Stimulated activated CD8-positive, alpha-beta memory T cell treated with anti-CD3 and anti-CD28 coated beads, Interleukin-4, amount 100 ng/mL, for 4 hours (primary cell): Measurements from ENCODE around the gene SMYD3.

Experiments
- DNase-seq, 2 donors: peaks; one replicate each; pipeline ENCODE4 v3.0.0-alpha.2; 2020; ENCODE audit warnings: low read depth in 2 of 2, low spot score in 1 of 2

Gene SMYD3

DNA sequence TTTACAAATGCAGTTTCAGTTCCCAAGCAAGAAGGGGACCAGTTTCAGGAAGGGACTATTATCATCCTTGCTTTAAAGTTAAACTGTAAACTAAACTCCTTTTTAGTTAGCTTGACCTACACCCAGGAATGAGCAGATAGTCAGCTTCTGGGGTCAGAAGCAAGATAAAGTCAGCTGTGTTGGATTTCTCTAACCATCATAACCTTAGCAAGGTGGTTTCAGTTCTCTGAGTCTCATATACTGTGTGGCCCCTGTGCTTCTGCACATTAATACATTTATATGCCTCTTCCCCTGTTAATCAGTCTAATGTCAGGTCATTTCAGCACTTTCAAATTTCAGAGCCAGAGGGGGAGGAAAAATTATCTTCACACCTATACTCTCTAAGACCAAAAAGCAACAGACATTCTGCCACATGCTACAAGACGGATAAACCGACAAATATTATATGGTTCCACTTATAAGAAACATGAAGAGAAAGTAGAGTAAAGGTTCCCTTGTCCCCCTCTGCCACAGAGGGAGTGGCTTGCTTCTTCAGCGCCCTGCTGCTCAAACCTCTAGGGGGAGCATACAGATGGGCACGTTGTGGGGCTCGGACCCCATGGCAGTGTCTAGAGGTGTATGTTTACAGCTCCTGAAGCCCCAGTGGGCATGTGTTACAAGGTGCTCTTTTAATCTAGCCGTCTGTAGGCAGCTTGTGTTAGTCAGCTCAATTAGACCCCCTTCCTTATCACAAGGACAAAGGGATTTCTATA is 89.1 kb downstream of the SMYD3 start:
- no peak for DNase-seq

DNA sequence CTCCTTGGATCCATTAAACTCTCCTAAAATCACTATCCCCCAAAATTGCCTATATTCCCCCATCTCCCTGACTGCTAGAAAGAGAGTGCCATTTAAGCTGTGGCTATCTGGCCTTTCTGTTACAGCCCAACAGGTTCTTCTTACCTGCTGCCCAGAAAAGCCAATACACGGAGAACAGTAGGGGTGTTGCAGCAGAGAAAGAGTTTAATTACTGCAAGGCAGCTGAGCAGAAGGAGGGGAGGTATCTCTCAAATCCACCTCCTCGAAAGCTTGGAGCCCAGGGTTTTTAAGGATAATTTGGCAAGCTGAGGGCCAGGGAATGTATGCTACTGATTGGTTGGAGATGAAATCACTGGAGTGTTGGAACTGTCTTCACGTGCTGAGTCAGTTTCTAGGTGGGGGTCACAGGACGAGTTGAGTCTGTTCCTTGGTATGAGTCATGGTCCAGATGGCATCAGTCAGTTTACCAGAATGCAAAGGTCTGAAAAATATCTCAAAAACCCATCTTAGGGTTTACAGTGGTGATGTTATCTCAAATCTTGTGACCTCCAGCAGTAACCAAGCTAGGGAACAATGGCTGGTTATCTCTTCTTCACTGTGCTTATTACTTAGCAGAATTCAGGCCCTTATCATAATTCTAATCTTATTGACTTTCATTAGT is 89.8 kb downstream of the SMYD3 start:
- DNase-seq: no peak

DNA sequence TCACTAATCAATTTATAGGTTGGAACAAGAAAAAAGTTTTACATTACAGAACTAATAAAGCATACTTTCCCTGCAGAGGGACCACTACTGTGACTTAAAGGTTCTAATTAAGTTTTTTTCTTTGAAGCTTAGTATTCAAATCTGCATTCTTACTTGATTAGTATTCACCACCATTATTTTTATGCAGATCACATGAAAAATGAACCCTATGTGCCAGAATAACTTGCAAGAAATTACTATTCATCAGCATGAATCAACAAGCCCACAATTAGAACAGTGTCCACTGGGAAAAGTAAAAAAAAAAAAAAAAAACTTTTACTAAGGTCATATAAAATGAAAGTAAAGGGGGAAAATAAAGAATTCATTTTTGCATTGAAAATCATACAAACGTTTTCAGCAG is 90.8 kb downstream of the SMYD3 start:
- DNase-seq: no peak

DNA sequence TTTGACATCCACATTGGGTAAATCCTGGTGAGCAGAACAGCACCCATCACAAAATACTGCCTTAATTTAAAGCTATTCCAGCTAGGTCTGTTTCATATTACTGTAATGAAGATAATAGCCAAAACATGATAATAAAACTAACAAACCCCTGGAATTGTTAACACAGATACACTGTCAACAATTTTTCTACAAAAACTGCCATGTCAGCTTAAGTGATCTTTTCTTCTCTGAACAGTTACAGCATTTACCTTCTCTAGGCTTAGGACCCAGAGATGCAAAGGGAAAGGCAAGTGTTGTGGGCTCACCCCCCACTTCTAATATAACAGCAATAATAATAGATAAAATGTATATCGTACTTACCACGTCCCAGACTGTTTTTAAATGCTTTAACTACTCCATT is 92.1 kb downstream of the SMYD3 start:
- no peak for DNase-seq

DNA sequence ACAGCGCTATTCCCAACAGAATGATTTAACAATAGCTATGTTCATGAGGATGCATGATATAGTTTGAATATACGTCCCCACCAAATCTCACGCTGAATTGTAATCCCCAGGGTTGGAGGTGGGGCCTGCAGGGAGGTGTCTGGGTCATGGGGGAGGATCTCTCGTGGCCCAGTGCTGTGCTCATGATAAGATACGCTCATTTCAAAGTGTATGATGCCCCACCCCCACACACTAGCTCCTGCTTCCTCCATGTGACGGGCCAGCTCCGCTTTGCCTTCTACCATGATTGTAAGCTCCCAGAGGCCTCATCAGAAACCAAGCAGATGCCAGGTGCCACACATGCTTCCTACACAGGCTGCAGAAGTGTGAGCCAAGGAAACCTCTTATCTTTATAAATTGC is 93.6 kb downstream of the SMYD3 start:
- no peak for DNase-seq

DNA sequence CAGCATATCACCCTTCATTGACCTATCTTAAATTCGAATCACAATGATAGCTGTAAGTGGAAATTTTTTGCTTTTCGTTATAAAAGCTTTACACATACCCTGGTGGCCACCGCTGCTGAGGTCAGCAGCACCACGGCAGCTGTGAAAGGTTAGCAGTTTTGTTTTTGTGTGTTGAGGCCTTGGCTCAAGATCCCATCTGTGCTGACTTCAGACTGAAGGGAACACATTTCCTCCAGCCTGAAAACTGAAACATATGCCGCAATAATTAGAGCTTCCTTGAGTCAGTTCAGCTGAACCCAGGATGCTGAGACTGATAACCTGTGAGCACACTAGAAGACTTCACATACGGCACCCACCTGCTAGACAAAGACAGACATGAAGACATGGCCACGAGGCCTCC is 103.0 kb downstream of the SMYD3 start:
- no peak for DNase-seq

DNA sequence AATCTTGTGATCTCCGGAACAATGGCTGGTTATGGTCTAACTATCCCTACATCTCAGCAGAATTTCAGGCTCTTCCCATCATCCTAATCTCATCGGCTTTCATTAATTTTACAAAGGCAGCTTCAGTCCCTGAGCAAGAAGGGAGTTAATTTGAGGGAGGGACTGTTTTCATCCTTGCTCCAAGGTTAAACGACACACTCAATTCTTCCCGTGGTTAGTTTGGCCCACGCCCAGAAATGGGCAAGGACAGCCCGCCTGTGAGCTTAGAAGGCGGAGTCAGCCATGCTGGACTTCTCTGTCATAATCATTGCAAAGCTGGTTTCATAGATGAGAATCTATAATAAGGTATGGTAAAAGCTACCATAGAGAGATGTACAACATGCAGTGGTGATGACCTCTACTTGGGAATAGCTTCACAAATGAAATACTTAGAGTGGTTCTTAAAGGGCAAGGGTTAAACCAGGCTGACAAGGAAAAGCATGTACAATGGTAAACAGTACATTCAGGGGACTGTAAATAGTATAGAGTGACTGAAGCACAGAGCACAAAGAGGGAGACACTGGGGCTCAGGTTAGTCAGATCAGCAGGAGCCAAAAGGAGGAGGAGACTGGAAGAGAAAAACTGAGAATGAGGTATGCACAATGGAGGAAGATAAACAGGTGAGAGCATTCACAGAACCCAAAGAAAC is 108.8 kb downstream of the SMYD3 start:
- DNase-seq: no peak

DNA sequence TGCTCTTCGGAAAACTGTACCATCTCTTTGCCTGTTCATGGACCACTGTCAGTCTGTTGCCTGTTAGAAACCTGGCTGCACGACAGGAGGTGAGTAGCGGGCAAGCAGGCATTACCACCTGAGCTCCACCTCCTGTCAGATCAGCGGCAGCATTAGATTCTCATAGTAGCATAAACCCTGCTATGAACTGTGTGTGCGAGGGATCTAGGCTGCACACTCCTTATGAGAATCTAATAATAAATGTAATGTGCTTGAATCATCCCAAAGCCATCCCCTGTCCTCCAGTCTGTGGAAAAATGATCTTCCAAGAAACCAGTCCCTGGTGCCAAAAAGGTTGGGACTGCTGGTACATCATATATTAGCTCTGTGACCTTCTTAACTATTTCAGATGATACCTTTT is 110.0 kb downstream of the SMYD3 start:
- no peak for DNase-seq

DNA sequence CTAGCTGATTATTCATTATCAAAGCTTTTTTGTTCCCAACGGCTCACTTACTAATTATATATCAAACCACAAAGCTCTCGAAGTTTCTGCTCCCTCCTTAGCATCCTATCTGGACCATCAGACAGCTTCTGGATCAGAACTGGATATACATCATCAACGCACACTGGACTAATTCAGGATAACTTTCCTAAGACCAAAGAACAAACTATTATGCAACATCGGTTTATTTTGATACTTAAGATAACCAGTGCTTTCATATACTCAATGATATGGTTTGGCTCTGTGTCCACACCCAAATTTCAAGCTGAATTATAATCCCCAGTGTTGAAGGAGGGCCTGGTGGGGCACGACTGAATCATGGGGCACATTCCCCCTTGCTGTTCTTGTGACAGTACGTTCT is 110.8 kb downstream of the SMYD3 start:
- DNase-seq: no peak

DNA sequence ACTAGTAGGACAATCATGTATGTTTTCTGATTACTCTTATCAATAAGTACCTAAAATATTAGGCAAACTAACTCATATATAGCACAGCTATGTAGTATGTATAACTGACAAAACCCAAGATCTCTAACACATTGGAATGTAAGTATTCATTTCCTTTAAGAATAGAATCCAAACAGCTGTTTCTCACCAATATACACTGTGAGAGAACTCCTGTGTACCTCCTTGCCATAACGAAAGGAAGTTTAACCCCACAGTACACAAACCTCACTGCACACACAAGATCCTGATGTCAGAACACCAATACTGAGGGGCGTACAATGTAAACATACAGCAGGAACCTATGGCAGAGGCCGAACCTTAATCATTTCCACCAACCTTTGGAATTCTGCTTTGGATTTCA is 113.0 kb downstream of the SMYD3 start:
- no peak for DNase-seq

DNA sequence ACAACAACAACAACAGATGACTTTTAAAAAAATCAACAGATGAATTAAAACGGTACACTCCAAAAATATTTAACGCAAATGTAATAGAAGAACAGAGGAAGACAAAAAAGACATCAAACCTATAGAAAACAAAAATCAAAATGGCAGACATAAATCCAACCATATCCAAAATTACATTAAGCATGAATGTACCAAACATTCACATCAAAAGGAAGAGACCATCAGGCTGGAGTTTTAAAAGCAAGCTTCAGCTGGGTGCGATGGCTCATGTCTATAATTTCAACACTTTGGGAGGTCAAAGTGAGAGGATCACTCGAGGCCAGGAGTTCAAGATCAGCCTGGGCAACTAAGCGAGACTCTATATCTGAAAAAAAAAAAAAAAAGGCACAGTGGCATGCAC is 116.2 kb downstream of the SMYD3 start:
- no peak for DNase-seq

DNA sequence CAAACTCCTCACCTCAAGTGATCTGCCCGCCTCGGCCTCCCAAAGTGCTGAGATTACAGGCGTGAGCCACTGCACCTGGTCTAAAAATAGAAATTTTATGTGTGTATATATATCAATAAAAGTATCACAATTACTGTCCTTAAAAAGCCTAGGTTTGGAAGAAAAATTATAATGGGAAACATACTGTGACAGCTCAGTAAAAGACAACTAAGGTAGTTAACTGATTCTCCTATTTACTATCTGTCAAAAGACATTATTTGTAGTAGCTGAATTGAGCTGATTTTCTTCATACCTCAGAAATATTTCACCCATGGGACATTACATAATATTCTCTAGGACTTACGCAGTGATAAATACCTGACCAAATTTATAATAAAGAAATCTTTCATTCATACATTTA is 122.5 kb downstream of the SMYD3 start:
- DNase-seq: no peak

DNA sequence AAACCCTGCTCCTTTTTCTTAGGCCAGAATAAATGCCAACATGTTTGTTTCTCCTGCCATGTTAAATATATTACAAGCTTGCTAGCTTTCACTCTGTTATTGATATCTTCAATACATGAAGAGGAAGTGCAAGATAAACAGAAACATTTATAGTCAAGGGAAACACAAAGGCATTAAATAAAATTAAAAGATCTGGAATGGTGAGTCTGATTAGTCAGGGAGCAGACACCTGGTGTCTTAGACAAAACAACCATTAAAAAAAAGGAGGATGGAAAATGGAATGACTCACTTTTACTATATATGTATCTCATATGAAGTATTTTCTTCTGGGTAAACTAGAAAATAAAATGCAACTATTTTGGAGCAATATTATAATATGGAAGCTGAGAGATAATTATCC is 123.3 kb downstream of the SMYD3 start:
- no peak for DNase-seq

DNA sequence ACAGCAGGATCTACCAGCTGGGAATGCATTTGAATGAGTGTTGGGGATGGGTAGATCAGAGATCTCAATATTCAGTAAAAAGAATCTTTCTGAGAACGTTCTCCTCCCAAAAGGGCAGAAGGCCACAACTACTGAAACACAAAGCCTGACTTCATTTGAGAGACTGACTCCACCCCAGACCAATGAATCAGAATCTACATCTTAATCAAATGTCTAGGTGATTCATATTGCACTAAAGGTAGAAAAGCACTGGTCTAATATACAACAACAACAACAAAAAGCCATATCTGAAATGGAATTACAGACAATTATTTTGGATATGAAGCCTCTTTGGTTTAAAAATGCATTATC is 123.9 kb downstream of the SMYD3 start:
- DNase-seq: no peak

DNA sequence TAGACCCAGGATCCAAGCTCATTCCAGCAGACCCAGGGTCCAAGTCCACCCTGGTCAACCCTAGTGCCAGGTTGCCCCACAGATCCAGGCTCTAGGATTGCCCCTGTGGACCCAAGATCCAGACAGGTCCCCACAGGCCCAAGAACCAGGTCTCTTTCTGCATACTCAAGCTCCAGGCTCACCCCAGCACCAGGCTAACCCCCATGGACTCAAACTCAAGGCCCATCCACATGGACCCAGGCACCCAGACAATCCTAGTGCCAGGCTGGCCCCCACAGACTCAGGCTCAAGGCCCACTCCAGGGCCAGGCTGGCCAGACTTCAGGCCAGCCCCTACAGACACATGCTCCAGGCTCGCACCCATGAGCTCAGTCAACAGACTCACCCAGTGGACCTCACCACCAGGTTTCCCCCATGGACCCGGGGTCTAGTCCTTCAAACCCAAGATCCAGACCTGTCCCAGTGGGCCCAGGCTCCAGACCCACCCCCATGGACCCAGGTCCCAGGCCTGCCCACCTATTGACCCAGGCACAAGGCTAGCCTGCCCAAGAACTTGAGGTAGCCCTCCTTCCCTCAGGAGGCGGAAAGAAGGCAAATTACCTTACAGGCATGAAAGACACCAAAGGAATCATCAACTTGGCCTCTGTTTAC is 124.4 kb downstream of the SMYD3 start:
- no peak for DNase-seq

DNA sequence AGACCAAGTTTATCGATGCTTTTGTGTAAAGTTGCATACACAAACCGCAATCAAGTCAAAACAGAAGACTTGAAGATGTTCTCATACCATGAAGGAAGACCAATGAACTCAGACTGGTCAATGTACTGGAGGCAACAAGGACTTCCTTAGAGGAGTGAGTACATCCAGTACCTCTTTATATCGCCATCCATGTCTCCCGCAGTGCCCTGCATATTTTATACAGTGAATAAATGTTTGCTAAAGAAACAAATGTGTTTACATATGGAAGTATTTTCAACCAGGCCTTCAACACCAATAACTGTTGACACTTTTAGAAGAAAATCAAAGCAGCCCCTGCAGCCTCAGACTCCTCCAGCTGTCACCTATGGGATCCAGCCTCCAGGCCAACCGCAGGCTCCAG is 125.6 kb downstream of the SMYD3 start:
- DNase-seq: no peak

DNA sequence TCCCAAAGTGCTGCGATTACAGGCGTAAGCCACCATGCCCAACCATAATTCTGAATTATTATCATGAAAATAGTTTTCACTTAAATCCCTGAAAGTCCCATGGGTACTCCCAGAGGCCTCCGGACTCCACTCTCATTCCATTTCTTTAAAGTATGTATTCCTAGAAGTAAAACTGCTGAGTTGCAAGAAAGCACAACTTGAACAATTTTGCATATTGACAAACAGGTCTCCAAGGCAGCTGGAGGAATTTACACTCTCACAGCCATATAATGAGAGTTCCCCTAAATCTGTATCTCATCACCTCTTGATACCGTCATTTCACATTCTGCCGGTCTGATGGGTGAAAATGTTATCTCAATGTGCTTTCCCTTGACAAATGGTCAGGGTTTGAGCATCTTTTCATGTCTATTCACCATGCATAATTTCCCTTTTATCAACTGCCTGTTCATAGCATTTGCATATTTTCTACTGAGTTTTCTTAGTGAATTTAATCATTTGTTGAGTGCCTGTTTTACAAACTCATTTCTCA is 129.4 kb downstream of the SMYD3 start:
- DNase-seq: no peak

DNA sequence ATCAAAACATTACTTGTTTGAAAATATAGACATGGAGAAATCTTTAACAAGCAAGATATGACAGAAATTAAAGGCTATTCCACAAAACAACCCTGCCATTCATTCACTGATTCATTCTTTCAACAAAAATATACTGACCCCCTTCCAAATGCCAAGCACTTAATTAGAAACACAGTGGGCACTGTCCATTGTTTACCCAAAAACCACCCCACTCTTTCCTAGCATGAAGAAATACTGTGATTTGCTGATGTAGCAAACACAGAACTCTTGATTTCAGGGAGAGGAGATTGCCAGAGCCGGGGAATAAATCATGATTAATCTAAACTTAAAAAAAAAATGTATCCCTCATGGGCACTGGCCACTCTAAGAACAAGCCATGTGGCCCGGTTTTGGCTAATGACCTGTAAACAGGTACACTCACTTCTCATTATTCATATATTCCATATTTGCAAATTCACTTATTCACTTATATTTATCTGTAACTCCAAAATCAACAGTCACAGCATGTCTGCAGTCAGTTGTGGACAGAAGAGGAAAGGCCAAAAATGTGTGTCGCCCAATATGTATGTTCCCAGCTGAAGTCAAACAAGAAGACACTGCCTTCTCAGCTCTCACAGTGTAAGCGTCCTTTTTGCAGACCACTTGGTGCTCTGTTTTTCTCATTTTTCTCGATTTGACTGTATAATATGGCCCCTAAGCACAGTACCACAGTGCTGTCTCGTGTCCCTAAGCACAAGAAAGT is 133.1 kb downstream of the SMYD3 start:
- no peak for DNase-seq

DNA sequence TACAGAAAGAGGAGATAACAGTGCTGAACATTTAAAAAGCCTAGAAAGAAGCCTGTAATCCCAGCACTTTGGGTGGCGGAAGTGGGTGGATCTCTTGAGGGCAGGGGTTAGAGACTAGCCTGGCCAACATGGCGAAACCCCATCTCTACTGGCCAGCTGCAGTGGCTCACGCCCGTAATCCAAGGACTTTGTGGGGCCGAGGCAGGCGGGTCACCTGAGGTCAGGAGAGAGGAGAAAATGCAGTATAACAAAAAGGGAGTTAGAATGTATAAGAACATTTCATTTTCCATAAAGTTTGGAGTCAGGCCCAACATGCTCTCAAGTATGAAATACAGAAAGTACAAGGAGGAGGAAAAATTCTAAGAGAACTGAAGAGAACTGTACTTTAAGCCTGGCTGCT is 134.5 kb downstream of the SMYD3 start:
- no peak for DNase-seq

DNA sequence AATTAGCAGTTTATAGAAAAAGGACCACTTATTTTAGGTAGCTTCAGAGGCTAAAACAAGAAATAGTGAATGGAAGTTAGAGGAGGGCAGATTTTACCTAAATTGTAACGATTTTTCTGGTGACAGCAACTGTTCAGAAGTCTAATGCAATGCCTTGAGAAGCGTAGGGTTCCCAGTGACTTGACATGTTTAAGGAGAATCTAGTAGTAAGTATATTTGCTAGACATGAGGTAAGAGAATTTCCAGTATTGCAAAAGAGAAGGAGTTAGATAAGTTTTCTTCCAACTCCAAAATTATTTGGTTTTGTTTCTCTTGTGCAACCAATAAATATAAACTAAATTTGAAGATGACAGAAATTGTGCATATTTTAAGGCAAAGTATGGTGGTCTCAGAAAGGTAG is 140.0 kb downstream of the SMYD3 start:
- no peak for DNase-seq

DNA sequence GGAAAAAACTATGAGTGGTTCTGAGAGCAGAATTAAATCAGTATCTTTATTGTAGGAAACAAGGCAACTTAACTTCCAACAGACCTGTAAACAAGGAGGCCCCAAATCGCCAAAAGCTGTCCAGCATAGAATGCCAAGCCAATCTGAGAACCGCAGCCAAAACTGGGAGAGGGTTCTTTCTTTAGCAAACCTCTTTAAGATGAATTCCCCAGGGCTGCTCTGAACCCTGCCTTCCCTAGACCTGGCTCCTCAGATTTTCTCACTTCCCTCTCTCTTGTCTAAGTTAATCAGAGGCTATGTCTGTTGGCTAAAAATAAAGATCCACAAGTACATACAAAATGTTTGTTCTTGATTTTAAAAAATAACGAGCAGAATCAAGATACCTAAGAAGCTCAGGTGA is 141.4 kb downstream of the SMYD3 start:
- no peak for DNase-seq
